ENCODE data around the gene RHOF. TPM values are rescaled to one million over a fixed set of nuclear protein-coding genes. Genes with fewer than 3 reads are reported as not detected.

RHOF gene
- total RNA-seq, 1 donor from 2014 or later = 111 TPM

DNA sequence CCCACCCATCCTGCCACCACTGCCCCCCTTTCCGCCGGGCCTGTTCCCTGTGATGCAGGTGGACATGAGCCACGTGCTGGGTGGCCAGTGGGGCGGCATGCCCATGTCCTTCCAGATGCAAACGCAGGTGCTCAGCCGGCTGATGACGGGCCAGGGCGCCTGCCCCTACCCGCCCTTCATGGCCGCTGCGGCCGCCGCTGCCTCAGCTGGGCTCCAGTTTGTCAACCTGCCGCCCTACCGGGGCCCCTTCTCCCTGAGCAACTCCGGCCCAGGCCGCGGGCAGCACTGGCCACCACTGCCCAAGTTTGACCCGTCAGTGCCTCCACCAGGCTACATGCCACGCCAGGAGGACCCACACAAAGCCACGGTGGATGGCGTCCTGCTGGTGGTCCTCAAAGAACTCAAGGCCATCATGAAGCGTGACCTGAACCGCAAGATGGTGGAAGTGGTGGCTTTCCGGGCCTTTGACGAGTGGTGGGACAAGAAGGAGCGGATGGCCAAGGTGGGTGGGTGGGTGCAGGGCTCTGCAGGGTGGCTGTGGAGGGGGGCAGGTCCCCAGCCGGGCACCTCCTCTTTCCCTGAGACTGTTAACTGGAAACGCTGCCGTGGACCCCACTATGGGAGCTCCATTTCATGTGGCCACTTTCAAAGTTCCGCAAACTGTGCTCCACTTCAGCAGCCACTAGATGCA lies 21.1 kb upstream of the RHOF start:
- Mint-ChIP-seq H3K4me3 (no peak overlapping the region), H3K4me1 (ENCODE audit: low read depth) (peaks cover 28% of the 10 kb centered on the region), H3K36me3 (ENCODE audit: low read depth) (peaks cover 33% of the 10 kb centered on the region), H3K27ac (no peak overlapping the region), H3K27me3 (ENCODE audit: insufficient read depth) (no peaks in the 10 kb centered on the region), H3K9me3 (no peaks in the 10 kb centered on the region)
- DNase-seq (ENCODE audit: low spot score) = no peak
- intact Hi-C loops (cut with micrococcal nuclease) = no loop called here

DNA sequence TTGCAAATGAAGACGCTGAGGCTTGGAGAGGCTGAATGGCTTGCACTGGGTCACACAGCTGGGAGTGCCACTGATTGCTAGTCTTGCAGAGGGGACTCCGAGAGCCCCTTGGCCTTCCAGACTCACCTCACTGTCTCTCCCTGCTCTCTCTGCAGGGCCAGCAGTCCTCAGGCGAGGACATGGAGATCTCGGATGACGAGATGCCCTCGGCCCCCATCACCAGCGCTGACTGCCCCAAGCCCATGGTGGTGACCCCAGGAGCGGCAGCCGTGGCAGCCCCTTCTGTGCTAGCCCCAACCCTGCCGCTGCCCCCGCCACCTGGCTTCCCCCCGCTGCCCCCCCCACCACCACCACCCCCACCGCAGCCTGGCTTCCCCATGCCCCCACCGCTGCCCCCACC lies 20.5 kb upstream of the RHOF start:
- Mint-ChIP-seq H3K4me3 (peak overlapping the region; percentile 65), H3K4me1 (ENCODE audit: low read depth) (peaks cover 32% of the 10 kb centered on the region), H3K27ac (no peak overlapping the region), H3K36me3 (ENCODE audit: low read depth) (peaks cover 34% of the 10 kb centered on the region), H3K27me3 (ENCODE audit: insufficient read depth) (no peaks in the 10 kb centered on the region), H3K9me3 (no peaks in the 10 kb centered on the region)
- no peak for DNase-seq (ENCODE audit: low spot score)
- intact Hi-C loops (cut with micrococcal nuclease) = no loop called here

GRCh38 chr12:121812921-121813896 lies 19.7 kb upstream of the RHOF start:
- Mint-ChIP-seq H3K9me3 (no peaks in the 10 kb centered on the region), H3K4me1 (ENCODE audit: low read depth) (peaks cover 32% of the 10 kb centered on the region), H3K4me3 (peak overlapping the region; percentile 85), H3K27me3 (ENCODE audit: insufficient read depth) (no peaks in the 10 kb centered on the region), H3K36me3 (ENCODE audit: low read depth) (peaks cover 34% of the 10 kb centered on the region), H3K27ac (peak overlapping the region; percentile 37)
- intact Hi-C loops (cut with micrococcal nuclease) = loop anchor here (1.0 kb wide), 5 partner anchors 14 to 116 kb away; no protein-coding TSS in a partner anchor
- DNase-seq (ENCODE audit: low spot score) = no peak

DNA sequence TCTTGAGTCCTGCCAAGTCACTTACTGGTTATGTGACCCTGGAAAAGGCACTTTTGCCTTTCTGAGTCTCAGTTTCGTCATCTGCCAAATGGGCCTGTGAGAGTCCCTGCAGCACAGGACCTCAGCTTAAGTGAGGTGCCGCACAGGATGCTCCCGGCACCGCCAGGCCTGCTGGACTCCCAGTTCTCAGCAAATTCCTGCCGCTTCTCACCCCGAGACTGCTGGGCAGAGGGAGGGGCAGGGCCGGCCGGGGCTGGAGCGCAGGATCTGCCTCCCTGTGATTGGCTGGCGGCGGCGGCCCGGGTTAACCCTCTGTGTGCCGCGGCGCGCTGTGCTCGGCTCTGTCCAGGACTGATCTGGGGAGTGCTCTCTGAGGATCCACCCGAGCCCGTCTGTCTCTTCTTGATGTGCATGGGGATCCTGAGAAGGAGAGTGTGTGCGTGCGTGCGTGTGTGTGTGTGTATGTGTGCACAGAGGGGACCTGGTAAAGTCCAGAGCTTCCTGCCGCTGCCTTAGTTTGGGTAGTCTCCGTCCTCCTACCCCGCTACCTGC lies 18.9 kb upstream of the RHOF start:
- peaks cover 32% of the 10 kb centered on the region for H3K4me1 Mint-ChIP-seq (ENCODE audit: low read depth)
- H3K27ac Mint-ChIP-seq = no peak overlapping the region
- DNase-seq (ENCODE audit: low spot score) = peak; percentile 24
- no peaks in the 10 kb centered on the region for H3K9me3 Mint-ChIP-seq
- H3K4me3 Mint-ChIP-seq = peak overlapping the region; percentile 85
- no peaks in the 10 kb centered on the region for H3K27me3 Mint-ChIP-seq (ENCODE audit: insufficient read depth)
- intact Hi-C loops (cut with micrococcal nuclease) = loop anchor here (1.0 kb wide), 5 partner anchors 13 to 115 kb away; no protein-coding TSS in a partner anchor
- peaks cover 28% of the 10 kb centered on the region for H3K36me3 Mint-ChIP-seq (ENCODE audit: low read depth)

DNA sequence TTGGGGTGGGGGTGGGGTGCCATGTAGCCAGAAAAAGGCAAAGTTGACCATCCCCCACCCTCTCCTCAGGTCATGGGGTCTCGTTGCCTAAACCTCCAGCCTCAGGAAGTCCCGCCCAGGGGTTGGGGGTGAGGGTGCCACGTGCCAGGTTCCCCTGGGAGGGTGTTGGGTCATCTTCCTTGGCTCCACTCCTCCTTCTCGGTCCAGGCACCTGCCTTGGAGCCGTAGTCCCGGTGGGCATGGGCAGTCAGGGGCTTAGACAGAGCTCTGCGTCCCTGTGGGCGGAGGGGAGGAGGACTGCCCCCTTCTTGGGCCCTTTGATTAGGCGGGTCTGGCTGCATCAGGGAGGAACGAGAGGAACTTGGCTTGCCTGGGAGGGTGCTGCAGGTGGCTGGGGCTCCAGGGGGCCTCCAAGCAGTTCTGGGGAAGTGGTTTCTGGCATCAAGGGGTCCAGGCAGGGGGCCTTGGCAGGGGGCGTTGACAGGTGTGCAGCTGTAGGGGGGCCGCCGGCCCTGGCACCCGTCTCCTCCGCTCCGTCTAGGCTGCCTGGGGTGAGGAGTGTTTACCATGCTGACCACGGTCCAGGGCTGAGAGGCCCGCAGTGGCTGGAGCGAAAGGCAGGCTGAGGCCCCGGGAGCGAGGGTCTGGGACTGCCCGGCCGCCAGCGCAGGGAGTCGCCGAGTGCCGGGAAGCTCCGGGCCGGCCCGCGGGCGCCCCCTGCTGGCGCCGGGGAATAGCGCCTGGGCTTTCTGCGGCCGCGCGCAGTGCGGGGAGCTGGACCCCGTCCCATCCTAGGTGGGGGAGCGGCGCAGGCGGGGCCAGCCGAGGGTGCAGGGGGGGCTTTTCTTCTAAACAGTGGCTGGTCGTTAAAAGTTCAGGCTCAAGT lies 18.2 kb upstream of the RHOF start:
- H3K36me3 Mint-ChIP-seq (ENCODE audit: low read depth) = peaks cover 27% of the 10 kb centered on the region
- H3K4me3 Mint-ChIP-seq = peak overlapping the region; percentile 85
- H3K27me3 Mint-ChIP-seq (ENCODE audit: insufficient read depth) = no peaks in the 10 kb centered on the region
- intact Hi-C loops (cut with micrococcal nuclease) = loop anchor here (1.0 kb wide), 6 partner anchors 8 to 114 kb away; no protein-coding TSS in a partner anchor
- peaks cover 35% of the 10 kb centered on the region for H3K4me1 Mint-ChIP-seq (ENCODE audit: low read depth)
- peak overlapping the region; percentile 40 for H3K27ac Mint-ChIP-seq
- no peaks in the 10 kb centered on the region for H3K9me3 Mint-ChIP-seq
- peak; percentile 67 for DNase-seq (ENCODE audit: low spot score)

- H3K9me3 Mint-ChIP-seq = no peaks in the 10 kb centered on the region
- peak overlapping the region; percentile 81 for H3K27ac Mint-ChIP-seq
- peak overlapping the region; percentile 80 for H3K4me3 Mint-ChIP-seq
- H3K36me3 Mint-ChIP-seq (ENCODE audit: low read depth) = peaks cover 28% of the 10 kb centered on the region
- DNase-seq (ENCODE audit: low spot score) = no peak
- intact Hi-C loops (cut with micrococcal nuclease) = loop anchor here (1.0 kb wide), 1 partner anchor 8 kb away; no protein-coding TSS in a partner anchor
- peaks cover 42% of the 10 kb centered on the region for H3K4me1 Mint-ChIP-seq (ENCODE audit: low read depth)
- no peaks in the 10 kb centered on the region for H3K27me3 Mint-ChIP-seq (ENCODE audit: insufficient read depth)
Measured at GRCh38 chr12:121810833-121811433, 17.4 kb upstream of the RHOF start.

DNA sequence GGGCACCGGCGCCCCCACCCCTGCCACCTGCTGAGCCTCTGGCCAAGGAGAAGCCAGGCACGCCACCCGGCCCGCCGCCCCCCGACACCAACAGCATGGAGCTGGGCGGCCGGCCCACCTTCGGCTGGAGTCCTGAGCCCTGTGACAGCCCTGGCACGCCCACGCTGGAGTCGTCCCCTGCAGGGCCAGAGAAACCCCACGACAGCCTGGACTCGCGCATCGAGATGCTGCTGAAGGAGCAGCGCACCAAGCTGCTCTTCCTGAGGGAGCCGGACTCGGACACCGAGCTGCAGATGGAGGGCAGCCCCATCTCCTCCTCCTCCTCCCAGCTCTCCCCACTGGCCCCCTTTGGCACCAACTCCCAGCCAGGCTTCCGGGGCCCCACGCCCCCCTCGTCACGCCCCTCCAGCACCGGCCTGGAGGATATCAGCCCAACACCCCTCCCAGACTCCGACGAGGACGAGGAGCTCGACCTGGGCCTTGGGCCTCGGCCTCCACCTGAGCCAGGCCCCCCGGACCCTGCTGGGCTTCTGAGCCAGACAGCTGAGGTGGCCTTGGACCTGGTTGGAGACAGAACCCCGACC lies 16.8 kb upstream of the RHOF start:
- intact Hi-C loops (cut with micrococcal nuclease) = no loop called here
- H3K36me3 Mint-ChIP-seq (ENCODE audit: low read depth) = peaks cover 28% of the 10 kb centered on the region
- DNase-seq (ENCODE audit: low spot score) = no peak
- peaks cover 45% of the 10 kb centered on the region for H3K4me1 Mint-ChIP-seq (ENCODE audit: low read depth)
- H3K9me3 Mint-ChIP-seq = no peaks in the 10 kb centered on the region
- H3K4me3 Mint-ChIP-seq = peak overlapping the region; percentile 80
- H3K27ac Mint-ChIP-seq = no peak overlapping the region
- H3K27me3 Mint-ChIP-seq (ENCODE audit: insufficient read depth) = no peaks in the 10 kb centered on the region

GRCh38 chr12:121809712-121810116 lies 16.2 kb upstream of the RHOF start:
- Mint-ChIP-seq H3K36me3 (ENCODE audit: low read depth) (peaks cover 26% of the 10 kb centered on the region), H3K4me1 (ENCODE audit: low read depth) (peaks cover 45% of the 10 kb centered on the region), H3K9me3 (no peaks in the 10 kb centered on the region), H3K4me3 (peak overlapping the region; percentile 39), H3K27ac (no peak overlapping the region), H3K27me3 (ENCODE audit: insufficient read depth) (no peaks in the 10 kb centered on the region)
- no peak for DNase-seq (ENCODE audit: low spot score)
- intact Hi-C loops (cut with micrococcal nuclease) = loop anchor here (10.0 kb wide), 2 partner anchors 405 to 1275 kb away; partner anchors contain the start of genes RNF10 and RNF34

DNA sequence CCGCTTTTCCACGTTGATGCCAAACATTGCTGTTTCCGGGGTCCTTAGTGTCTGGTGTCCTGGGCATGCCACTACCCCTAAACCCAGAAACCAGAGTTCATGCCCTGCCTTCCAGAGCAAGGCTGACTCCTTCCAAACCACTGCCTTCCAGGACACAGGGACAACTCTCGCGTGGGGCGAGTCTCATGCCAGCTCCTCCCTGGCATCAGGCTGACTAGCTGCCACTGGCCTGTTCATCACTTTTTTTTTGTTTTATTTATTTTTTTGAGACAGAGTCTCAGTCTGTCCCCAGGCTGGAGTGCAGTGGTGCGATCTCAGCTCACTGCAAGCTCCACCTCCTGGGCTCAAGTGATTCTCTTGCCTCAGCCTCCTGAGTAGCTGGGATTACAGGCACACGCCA lies 15.1 kb upstream of the RHOF start:
- H3K36me3 Mint-ChIP-seq (ENCODE audit: low read depth) = peaks cover 27% of the 10 kb centered on the region
- H3K27me3 Mint-ChIP-seq (ENCODE audit: insufficient read depth) = no peaks in the 10 kb centered on the region
- H3K27ac Mint-ChIP-seq = no peak overlapping the region
- H3K9me3 Mint-ChIP-seq = no peaks in the 10 kb centered on the region
- H3K4me3 Mint-ChIP-seq = peak overlapping the region; percentile 2
- no peak for DNase-seq (ENCODE audit: low spot score)
- H3K4me1 Mint-ChIP-seq (ENCODE audit: low read depth) = peaks cover 43% of the 10 kb centered on the region
- intact Hi-C loops (cut with micrococcal nuclease) = loop anchor here (10.0 kb wide), 2 partner anchors 404 to 1274 kb away; partner anchors contain the start of genes RNF10 and RNF34

- Mint-ChIP-seq H3K4me3 (peak overlapping the region; percentile 37), H3K36me3 (ENCODE audit: low read depth) (peaks cover 27% of the 10 kb centered on the region)
Measured at GRCh38 chr12:121807642-121808347, 14.3 kb upstream of the RHOF start.

More at GRCh38 chr12:121807642-121808347, 14.3 kb upstream of the RHOF start:
- Mint-ChIP-seq H3K9me3 (no peaks in the 10 kb centered on the region), H3K4me1 (ENCODE audit: low read depth) (peaks cover 35% of the 10 kb centered on the region), H3K27me3 (ENCODE audit: insufficient read depth) (no peaks in the 10 kb centered on the region), H3K27ac (no peak overlapping the region)
- DNase-seq (ENCODE audit: low spot score) = no peak
- intact Hi-C loops (cut with micrococcal nuclease) = loop anchor here (10.0 kb wide), 2 partner anchors 403 to 1273 kb away; partner anchors contain the start of genes RNF10 and RNF34
